Thoracic aorta (tissue), 2 donors: ENCODE results near the gene ELF4. TPM values are rescaled to one million over a fixed set of nuclear protein-coding genes. Genes with fewer than 3 reads are reported as not detected.

Source experiments
- ATAC-seq: fragments of 150-250 bp; one replicate; pipeline ENCODE4 v1.8.0; 2017; ENCODE audit warnings: low read depth; ENCODE audit not compliant: insufficient number of reproducible peaks, low FRiP score
- DNase-seq: peaks from one replicate; pipeline ENCODE4 v3.0.0-alpha.2; 2020; ENCODE audit warnings: low spot score
- H3K27ac ChIP-seq, 2 donors: fragments of 200-600 bp; sonication (generic); 1 replicate in 1 of 2; 2 replicates in 1 of 2; pipeline ENCODE4 v1.5.1; 2016; ENCODE audit warnings: mild to moderate bottlenecking in 2 of 2, moderate library complexity in 2 of 2
- H3K27me3 ChIP-seq: fragments of 200-600 bp; sonication (generic); replicated peaks from 2 replicates; pipeline ENCODE4 v1.6.0; 2016; ENCODE audit warnings: mild to moderate bottlenecking; ENCODE audit not compliant: insufficient read depth
- H3K36me3 ChIP-seq: fragments of 200-600 bp; sonication (generic); one replicate; pipeline ENCODE4 v1.5.1; 2016
- H3K4me1 ChIP-seq, 2 donors: fragments of 200-600 bp; sonication (generic); 1 replicate in 1 of 2; 2 replicates in 1 of 2; pipeline versions ENCODE4 v1.5.1 to v1.6.0; 2016; ENCODE audit warnings: low read depth in 2 of 2, mild to moderate bottlenecking in 1 of 2; ENCODE audit not compliant: control insufficient read depth in 1 of 2
- H3K4me3 ChIP-seq: fragments of 200-600 bp; sonication (generic); 2 replicates; pipeline ENCODE4 v1.5.1; 2016; ENCODE audit warnings: mild to moderate bottlenecking
- H3K9me3 ChIP-seq: fragments of 200-600 bp; sonication (generic); 2 replicates; pipeline ENCODE4 v1.5.1; 2016
- total RNA-seq, 2 donors: library from RNA; depleted of rRNA; stranded (reverse); fragments of >200 nt; gene quantifications; one replicate each; pipeline versions ENCODE4 v1.1.0 to v1.2.3, GENCODE V29; 2016
- TF ChIP-seq, protein P1 (sequence below): fragments of 200-600 bp; sonication (generic); IDR thresholded peaks from one replicate; pipeline ENCODE4 v1.5.1; 2019; ENCODE audit warnings: antibody characterized with exemption

Gene ELF4
- total RNA-seq, 2 donors from 2014 or later, result 11.1 to 16.9 TPM

DNA sequence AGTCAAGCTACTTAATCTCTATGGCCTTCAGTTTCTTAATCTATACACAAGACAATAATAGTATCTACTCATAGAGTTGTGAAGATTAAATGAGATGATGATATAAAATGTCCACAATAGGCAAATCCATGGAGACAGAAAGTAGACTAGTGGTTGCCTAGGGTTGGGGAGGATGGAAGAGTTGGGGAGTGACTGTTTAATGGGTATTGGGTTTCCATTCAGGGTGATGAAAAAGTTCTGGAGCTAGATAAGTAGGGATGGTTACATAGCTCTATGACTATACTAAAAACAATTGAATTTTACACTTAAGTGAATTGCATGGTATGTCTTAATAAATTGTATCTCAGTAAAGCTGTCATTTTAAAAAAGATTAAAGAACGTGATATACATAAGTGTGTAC, 92.2 kb downstream of the ELF4 start:
- Histone ChIP-seq H3K27ac (no peak overlapping the region), H3K4me3 (no peak overlapping the region), H3K27me3 (no peaks in the 10 kb centered on the region), H3K36me3 (peaks cover 10% of the 10 kb centered on the region), H3K4me1 (peaks cover 0 to 4% of the 10 kb centered on the region in 2 donors), H3K9me3 (no peaks in the 10 kb centered on the region)
- no peak for ATAC-seq
- no peak for DNase-seq
- TF ChIP-seq, protein P1, sequence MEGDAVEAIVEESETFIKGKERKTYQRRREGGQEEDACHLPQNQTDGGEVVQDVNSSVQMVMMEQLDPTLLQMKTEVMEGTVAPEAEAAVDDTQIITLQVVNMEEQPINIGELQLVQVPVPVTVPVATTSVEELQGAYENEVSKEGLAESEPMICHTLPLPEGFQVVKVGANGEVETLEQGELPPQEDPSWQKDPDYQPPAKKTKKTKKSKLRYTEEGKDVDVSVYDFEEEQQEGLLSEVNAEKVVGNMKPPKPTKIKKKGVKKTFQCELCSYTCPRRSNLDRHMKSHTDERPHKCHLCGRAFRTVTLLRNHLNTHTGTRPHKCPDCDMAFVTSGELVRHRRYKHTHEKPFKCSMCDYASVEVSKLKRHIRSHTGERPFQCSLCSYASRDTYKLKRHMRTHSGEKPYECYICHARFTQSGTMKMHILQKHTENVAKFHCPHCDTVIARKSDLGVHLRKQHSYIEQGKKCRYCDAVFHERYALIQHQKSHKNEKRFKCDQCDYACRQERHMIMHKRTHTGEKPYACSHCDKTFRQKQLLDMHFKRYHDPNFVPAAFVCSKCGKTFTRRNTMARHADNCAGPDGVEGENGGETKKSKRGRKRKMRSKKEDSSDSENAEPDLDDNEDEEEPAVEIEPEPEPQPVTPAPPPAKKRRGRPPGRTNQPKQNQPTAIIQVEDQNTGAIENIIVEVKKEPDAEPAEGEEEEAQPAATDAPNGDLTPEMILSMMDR, result no peak

DNA sequence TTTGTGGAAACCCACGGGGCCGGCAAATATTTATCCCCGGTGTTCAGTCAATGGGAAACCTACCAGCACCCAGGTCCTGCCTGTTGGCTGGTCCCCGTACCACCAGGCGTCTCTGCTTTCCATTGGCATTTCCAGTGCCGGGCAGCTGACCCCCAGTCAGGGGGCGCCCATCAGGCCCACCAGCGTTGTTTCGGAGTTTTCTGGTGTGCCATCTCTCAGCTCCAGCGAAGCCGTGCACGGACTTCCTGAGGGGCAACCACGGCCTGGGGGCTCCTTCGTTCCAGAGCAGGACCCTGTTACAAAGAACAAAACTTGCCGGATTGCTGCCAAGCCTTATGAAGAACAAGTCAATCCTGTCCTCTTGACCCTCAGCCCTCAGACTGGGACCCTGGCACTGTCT, 95.1 kb downstream of the ELF4 start:
- Histone ChIP-seq H3K27ac (no peak overlapping the region), H3K36me3 (no peaks in the 10 kb centered on the region), H3K4me1 (peaks cover 0 to 4% of the 10 kb centered on the region in 2 donors), H3K9me3 (no peaks in the 10 kb centered on the region), H3K27me3 (no peaks in the 10 kb centered on the region), H3K4me3 (no peak overlapping the region)
- TF ChIP-seq, protein P1, result no peak
- ATAC-seq, result no peak
- no peak for DNase-seq

Other genes starting within 250 kb of the ELF4 start
- 10 to 100 TPM in 1 of 2 donors, 1 to 10 TPM in 1; 8.8 to 19.1 TPM for gene UTP14A, start 204.3 kb downstream of the ELF4 start, total RNA-seq
- gene BCORL1, start 127.9 kb downstream of the ELF4 start, total RNA-seq, result 10 to 100 TPM in 1 of 2 donors, 1 to 10 TPM in 1; 8.5 to 22.3 TPM
- gene AIFM1, start 55.3 kb upstream of the ELF4 start, total RNA-seq, result 10 to 100 TPM; 11.4 to 13.6 TPM
- not detected for gene RAB33A, start 61.5 kb upstream of the ELF4 start, total RNA-seq
- 1 to 10 TPM; 2.7 to 4.0 TPM for gene ZNF280C, start 158.4 kb upstream of the ELF4 start, total RNA-seq
- 10 to 100 TPM; 10.6 to 13.8 TPM for gene SLC25A14, start 229.4 kb upstream of the ELF4 start, total RNA-seq